ENCODE results near the gene TAF11L2. TPM values are rescaled to one million over a fixed set of nuclear protein-coding genes. Genes with fewer than 3 reads are reported as not detected.
"Not testable (repeated sequence)": the region's sequence is repeated elsewhere in the genome, so short reads cannot be mapped to it uniquely, and the experiment has no call there.

The TAF11L2 gene
- total RNA-seq: not detected

DNA sequence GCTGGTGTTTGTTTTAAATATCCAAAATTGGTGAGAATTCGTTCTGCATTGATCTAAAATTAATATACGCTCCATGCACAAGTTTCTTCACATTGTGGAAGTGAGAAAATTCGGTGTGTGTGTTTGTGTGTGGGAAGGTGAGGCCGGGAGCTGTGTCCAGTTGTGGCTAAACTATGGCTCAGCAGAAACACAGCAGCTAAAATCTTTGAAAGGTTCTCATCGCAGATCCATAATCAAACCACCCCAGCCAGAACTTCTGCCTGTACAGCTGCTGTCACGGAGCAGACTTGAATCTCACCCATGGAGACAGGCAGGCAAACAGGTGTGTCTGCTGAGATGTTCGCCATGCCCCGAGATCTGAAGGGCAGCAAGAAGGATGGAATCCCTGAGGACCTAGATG lies at the start of gene TAF11L2:
TAF11L2 (plus strand) TSS at position 301 of the 400 bp plus-strand sequence.
- DNase-seq; H3K27ac ChIP-seq; H3K27me3 ChIP-seq; H3K4me3 ChIP-seq; H3K9me3 ChIP-seq; H3K36me3 ChIP-seq; H3K4me1 ChIP-seq; intact Hi-C loops (cut with DNase I): not testable (repeated sequence)
- WGBS, 2 donors: 81 to 85% methylated on average over 7 to 8 of the region's 8 CpGs

DNA sequence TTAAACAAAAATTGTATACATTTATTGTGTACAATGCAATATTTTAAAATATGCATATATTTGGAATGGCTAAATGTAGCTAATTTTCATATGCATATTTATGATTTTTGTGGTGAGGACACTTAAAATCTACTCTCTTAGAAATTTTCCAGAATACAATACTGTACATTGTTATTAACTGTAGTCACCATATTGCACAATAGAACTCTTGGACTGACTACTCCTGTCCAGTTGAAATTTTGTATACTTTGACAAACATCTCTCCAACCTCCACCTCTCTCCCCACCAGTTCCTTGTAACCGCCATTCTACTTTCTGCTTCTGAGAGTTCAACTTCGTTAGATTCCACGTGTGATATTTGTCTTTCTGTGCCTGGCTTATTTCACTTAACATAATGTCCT lies 49.2 kb upstream of the TAF11L2 start:
- Histone ChIP-seq H3K9me3 (no peaks in the 10 kb centered on the region), H3K27me3 (no peaks in the 10 kb centered on the region), H3K4me1 (no peaks in the 10 kb centered on the region), H3K27ac (no peak overlapping the region), H3K4me3 (no peak overlapping the region), H3K36me3 (no peaks in the 10 kb centered on the region)
- intact Hi-C loops (cut with DNase I): no loop called here
- TF ChIP-seq, protein P1, sequence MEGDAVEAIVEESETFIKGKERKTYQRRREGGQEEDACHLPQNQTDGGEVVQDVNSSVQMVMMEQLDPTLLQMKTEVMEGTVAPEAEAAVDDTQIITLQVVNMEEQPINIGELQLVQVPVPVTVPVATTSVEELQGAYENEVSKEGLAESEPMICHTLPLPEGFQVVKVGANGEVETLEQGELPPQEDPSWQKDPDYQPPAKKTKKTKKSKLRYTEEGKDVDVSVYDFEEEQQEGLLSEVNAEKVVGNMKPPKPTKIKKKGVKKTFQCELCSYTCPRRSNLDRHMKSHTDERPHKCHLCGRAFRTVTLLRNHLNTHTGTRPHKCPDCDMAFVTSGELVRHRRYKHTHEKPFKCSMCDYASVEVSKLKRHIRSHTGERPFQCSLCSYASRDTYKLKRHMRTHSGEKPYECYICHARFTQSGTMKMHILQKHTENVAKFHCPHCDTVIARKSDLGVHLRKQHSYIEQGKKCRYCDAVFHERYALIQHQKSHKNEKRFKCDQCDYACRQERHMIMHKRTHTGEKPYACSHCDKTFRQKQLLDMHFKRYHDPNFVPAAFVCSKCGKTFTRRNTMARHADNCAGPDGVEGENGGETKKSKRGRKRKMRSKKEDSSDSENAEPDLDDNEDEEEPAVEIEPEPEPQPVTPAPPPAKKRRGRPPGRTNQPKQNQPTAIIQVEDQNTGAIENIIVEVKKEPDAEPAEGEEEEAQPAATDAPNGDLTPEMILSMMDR (IDR thresholded peaks at IDR 0.05): no peak
- no peak for TF ChIP-seq POLR2A (IDR thresholded peaks at IDR 0.05)
- WGBS, 2 donors: 89 to 93% methylated on average over 3 of the region's 3 CpGs
- DNase-seq: no peak

DNA sequence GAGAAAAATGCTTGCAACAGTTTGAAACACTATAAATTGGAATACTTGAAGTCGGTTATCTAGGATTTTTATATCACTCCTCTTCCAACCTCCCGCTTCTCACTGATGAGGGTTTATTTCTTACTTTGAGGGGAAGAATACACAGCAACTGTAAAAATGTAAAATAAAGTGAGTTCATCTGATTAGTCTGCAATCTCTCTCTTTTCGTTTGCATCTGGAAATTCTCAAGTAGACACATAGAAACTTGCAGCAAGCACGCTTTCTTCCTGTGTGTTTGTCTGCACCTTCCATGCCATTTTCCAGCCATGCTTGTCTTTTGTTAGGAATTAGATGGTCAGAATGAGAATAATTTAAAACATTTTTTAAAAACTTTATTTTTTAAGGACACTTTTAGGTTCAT lies 45.1 kb upstream of the TAF11L2 start:
- H3K36me3 ChIP-seq: no peaks in the 10 kb centered on the region
- H3K27me3 ChIP-seq: no peaks in the 10 kb centered on the region
- H3K4me3 ChIP-seq: no peak overlapping the region
- intact Hi-C loops (cut with DNase I): no loop called here
- TF ChIP-seq, protein P1 (IDR thresholded peaks at IDR 0.05): no peak
- no peak for TF ChIP-seq POLR2A (IDR thresholded peaks at IDR 0.05)
- H3K27ac ChIP-seq: no peak overlapping the region
- 68 to 93% methylated on average over 4 of the region's 4 CpGs for WGBS, 2 donors
- DNase-seq: no peak
- no peaks in the 10 kb centered on the region for H3K9me3 ChIP-seq
- no peaks in the 10 kb centered on the region for H3K4me1 ChIP-seq

DNA sequence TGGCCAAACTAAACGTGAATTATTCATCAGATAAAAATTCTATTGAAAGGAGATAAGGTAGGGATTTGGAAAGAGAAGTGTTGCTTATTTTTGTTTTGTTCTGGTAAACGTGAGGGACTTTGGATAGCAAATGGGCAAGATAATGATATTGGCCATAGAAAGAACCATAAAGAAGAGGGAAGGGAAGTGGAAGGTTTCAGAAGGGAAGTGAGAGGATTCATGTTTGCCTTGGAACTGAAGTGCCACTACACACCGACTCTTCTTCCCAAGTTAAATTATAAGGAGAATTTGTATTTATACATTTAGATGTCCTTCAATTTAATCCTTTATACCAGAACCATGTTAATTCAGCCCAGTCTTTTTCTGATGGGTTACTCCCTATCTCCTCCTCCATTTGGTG lies 42.1 kb upstream of the TAF11L2 start:
- Histone ChIP-seq H3K4me1 (no peaks in the 10 kb centered on the region), H3K27ac (no peak overlapping the region), H3K4me3 (no peak overlapping the region), H3K27me3 (no peaks in the 10 kb centered on the region), H3K9me3 (no peaks in the 10 kb centered on the region), H3K36me3 (no peaks in the 10 kb centered on the region)
- TF ChIP-seq POLR2A (IDR thresholded peaks at IDR 0.05): no peak
- TF ChIP-seq, protein P1 (IDR thresholded peaks at IDR 0.05): no peak
- DNase-seq: no peak
- WGBS, 2 donors: 45 to 53% methylated on average over 3 of the region's 3 CpGs
- intact Hi-C loops (cut with DNase I): no loop called here

DNA sequence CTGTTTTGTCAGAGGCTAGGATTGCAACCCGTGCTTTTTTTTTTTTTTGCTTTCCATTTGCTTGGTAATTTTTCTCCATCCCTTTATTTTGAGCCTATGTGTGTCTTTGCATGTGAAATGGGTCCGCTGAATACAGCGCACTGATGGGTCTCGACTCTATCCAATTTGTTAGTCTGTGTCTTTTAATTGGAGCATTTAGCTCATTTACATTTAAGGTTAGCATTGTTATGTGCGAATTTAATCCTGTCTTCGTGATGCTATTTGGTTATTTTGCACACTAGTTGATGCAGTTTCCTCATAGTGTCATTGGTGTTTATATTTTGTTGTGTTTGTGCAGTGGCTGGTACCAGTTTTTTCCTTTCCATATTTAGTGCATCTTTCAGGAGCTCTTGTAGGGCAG lies 36.2 kb upstream of the TAF11L2 start:
- no peak for DNase-seq
- intact Hi-C loops (cut with DNase I): no loop called here
- Histone ChIP-seq H3K4me1 (no peaks in the 10 kb centered on the region), H3K27me3 (no peaks in the 10 kb centered on the region), H3K27ac (no peak overlapping the region), H3K36me3 (no peaks in the 10 kb centered on the region), H3K9me3 (no peaks in the 10 kb centered on the region), H3K4me3 (no peak overlapping the region)
- TF ChIP-seq POLR2A (IDR thresholded peaks at IDR 0.05): no peak
- TF ChIP-seq, protein P1 (IDR thresholded peaks at IDR 0.05): no peak
- WGBS, 2 donors: 95 to 96% methylated on average over 6 of the region's 6 CpGs

DNA sequence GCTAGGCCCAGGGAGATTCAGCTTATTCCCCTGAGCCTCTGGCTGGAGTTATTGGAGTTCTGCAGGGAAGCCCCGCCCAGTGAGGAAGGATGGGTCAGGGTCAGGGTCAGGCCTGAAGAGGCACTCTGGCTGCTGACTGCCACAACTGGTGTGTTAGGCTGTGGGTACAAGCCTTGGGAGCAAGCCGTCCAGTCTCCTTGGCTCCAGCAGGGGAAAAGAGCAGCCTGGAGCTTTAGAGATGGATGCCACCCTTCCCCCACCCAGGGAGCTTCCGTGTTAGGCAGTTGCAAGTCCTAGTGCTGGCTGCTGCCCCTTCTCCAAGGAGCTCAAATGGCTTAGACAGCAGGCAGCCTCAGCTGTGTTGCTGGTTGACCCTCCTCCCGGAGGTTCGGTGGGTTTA lies 34.4 kb upstream of the TAF11L2 start:
- no peaks in the 10 kb centered on the region for H3K27me3 ChIP-seq
- TF ChIP-seq, protein P1 (IDR thresholded peaks at IDR 0.05): no peak
- TF ChIP-seq POLR2A (IDR thresholded peaks at IDR 0.05): no peak
- H3K4me3 ChIP-seq: no peak overlapping the region
- 100% methylated on average over 2 of the region's 5 CpGs; no CpG with 5 or more reads in 1 of the 2 donors for WGBS, 2 donors
- no peaks in the 10 kb centered on the region for H3K4me1 ChIP-seq
- H3K36me3 ChIP-seq: no peaks in the 10 kb centered on the region
- no peaks in the 10 kb centered on the region for H3K9me3 ChIP-seq
- no peak for DNase-seq
- no peak overlapping the region for H3K27ac ChIP-seq
- intact Hi-C loops (cut with DNase I): no loop called here

All from esophagus squamous epithelium (tissue), 5 donors.